Caco-2 (cell line): ENCODE measurements around the gene GDA. TPM values are rescaled to one million over a fixed set of nuclear protein-coding genes. Genes with fewer than 3 reads are reported as not detected.
A peak's percentile ranks its signal among the peaks of the same experiment; 100 is the strongest.

ENCODE experiments used
- BruUV-seq: library from RNA; stranded (reverse); fragments of 400-500 nt; replicated peaks from 2 replicates; lab custom pipeline; 2021; lab: Mats Ljungman, UMichigan
- CTCF ChIA-PET: fragments of 300-600 bp; sonication (Branson Sonifier 250); formaldehyde crosslinking; loops from one replicate; lab custom pipeline; 2022; ENCODE audit warnings: antibody characterized with exemption; lab: Charles Lee
- POLR2A ChIA-PET: fragments of 300-600 bp; sonication (Branson Sonifier 250); formaldehyde crosslinking; loops from one replicate; lab custom pipeline; 2022; ENCODE audit warnings: antibody characterized with exemption; lab: Charles Lee
- DNase-seq, 2 experiments: peaks; one replicate each; pipeline versions ENCODE4 v3.0.0 to v3.0.0-alpha.2; 2020 to 2022
- H3K27me3 ChIP-seq: replicated peaks from 2 replicates; pipeline ENCODE4 v1.6.0; 2011; ENCODE audit warnings: low read length; ENCODE audit not compliant: control insufficient read depth, insufficient read depth
- H3K36me3 ChIP-seq: 2 replicates; pipeline ENCODE4 v1.5.1; 2011; ENCODE audit warnings: low read length; ENCODE audit not compliant: control insufficient read depth, insufficient read depth
- H3K4me1 ChIP-seq: fragments of 250-450 bp; sonication (Bioruptor Pico); 2 replicates; pipeline ENCODE4 v1.5.1; 2020; ENCODE audit warnings: mild to moderate bottlenecking
- H3K4me3 ChIP-seq: 2 replicates; pipeline ENCODE4 v1.5.1; 2011; ENCODE audit warnings: low read depth, mild to moderate bottlenecking, control low read depth, low read length
- H3K9me3 ChIP-seq: fragments of 250-450 bp; sonication (Bioruptor Pico); 2 replicates; pipeline ENCODE4 v1.5.1; 2020; ENCODE audit warnings: mild to moderate bottlenecking, moderate library complexity
- H3K27ac Mint-ChIP-seq: one replicate; pipeline ENCODE4 v1.8.0; 2022; ENCODE audit warnings: mixed read lengths; ENCODE audit not compliant: unreplicated experiment
- H3K27me3 Mint-ChIP-seq: one replicate; pipeline ENCODE4 v1.8.0; 2022; ENCODE audit warnings: mixed read lengths; ENCODE audit not compliant: insufficient read depth, unreplicated experiment
- H3K36me3 Mint-ChIP-seq: one replicate; pipeline ENCODE4 v1.8.0; 2022; ENCODE audit warnings: mild to moderate bottlenecking, mixed read lengths; ENCODE audit not compliant: insufficient read depth, unreplicated experiment
- H3K4me1 Mint-ChIP-seq: one replicate; pipeline ENCODE4 v1.8.0; 2022; ENCODE audit warnings: low read depth, mixed read lengths; ENCODE audit not compliant: unreplicated experiment
- H3K4me3 Mint-ChIP-seq: one replicate; pipeline ENCODE4 v1.8.0; 2022; ENCODE audit warnings: mild to moderate bottlenecking, moderate library complexity, mixed read lengths; ENCODE audit not compliant: unreplicated experiment
- H3K9me3 Mint-ChIP-seq: one replicate; pipeline ENCODE4 v1.8.0; 2022; ENCODE audit warnings: mixed read lengths; ENCODE audit not compliant: unreplicated experiment
- CTCF ChIP-seq, 2 experiments: fragments of 200-600 bp in 1 of 2; IDR thresholded peaks; 1 replicate in 1 of 2; 2 replicates in 1 of 2; pipeline versions ENCODE4 v1.5.1 to v1.8.0; 2011 to 2022; ENCODE audit warnings: antibody characterized with exemption in 1 of 2, control low read depth in 1 of 2, inconsistent platforms in 1 of 2, low read depth in 1 of 2, low read length in 1 of 2, mild to moderate bottlenecking in 1 of 2, moderate library complexity in 1 of 2; ENCODE audit not compliant: insufficient read depth in 1 of 2, severe bottlenecking in 1 of 2, unreplicated experiment in 1 of 2
- intact Hi-C: fragments of 100-400 bp; cut with micrococcal nuclease; formaldehyde crosslinking; loops from one replicate; pipeline ENCODE4 v1.10.0; 2022; ENCODE audit not compliant: unreplicated experiment
- total RNA-seq: library from RNA; stranded (reverse); gene quantifications from 2 replicates; pipeline ENCODE4 v1.2.3, GENCODE V29; 2022

Gene GDA
- total RNA-seq, 1 experiment from 2014 or later: 3.1 TPM

GRCh38 chr9:72128526-72128925 is 20.7 kb upstream of the GDA start:
- H3K36me3 Mint-ChIP-seq: no peaks in the 10 kb centered on the region
- no peaks in the 10 kb centered on the region for H3K4me1 ChIP-seq
- BruUV-seq: no TSS peak

GRCh38 chr9:72129271-72130156 is 19.7 kb upstream of the GDA start:
- Histone ChIP-seq H3K36me3 (no peaks in the 10 kb centered on the region), H3K9me3 (no peaks in the 10 kb centered on the region), H3K4me1 (no peaks in the 10 kb centered on the region), H3K27me3 (no peaks in the 10 kb centered on the region), H3K4me3 (no peak overlapping the region)
- no peaks in the 10 kb centered on the region for H3K9me3 Mint-ChIP-seq
- peak; percentile 5 to 42 for DNase-seq
- no peak overlapping the region for H3K27ac Mint-ChIP-seq
- no peaks in the 10 kb centered on the region for H3K4me1 Mint-ChIP-seq
- CTCF ChIA-PET: no interaction called here
- intact Hi-C loops: no loop called here
- POLR2A ChIA-PET: interaction anchor here (0.8 kb wide), 1 partner anchor 11 kb away, joined by 3 read pairs; no protein-coding TSS in a partner anchor
- no peak for TF ChIP-seq CTCF (IDR thresholded peaks at IDR 0.05; ENCODE audit: insufficient read depth in 1 of 2, low read depth in 1 of 2, low read length in 1 of 2, severe bottlenecking in 1 of 2, unreplicated experiment in 1 of 2)
- H3K4me3 Mint-ChIP-seq: no peak overlapping the region
- no peaks in the 10 kb centered on the region for H3K27me3 Mint-ChIP-seq
- no peaks in the 10 kb centered on the region for H3K36me3 Mint-ChIP-seq
- no TSS peak for BruUV-seq

More at GRCh38 chr9:72128526-72128925, 20.7 kb upstream of the GDA start:
- Histone ChIP-seq H3K9me3 (no peaks in the 10 kb centered on the region), H3K4me3 (no peak overlapping the region), H3K27me3 (no peaks in the 10 kb centered on the region), H3K36me3 (no peaks in the 10 kb centered on the region)
- no peak for DNase-seq
- H3K27ac Mint-ChIP-seq: no peak overlapping the region
- no peak for TF ChIP-seq CTCF (IDR thresholded peaks at IDR 0.05; ENCODE audit: insufficient read depth in 1 of 2, low read depth in 1 of 2, low read length in 1 of 2, severe bottlenecking in 1 of 2, unreplicated experiment in 1 of 2)
- POLR2A ChIA-PET: no interaction called here
- H3K9me3 Mint-ChIP-seq: no peaks in the 10 kb centered on the region
- CTCF ChIA-PET: no interaction called here
- H3K27me3 Mint-ChIP-seq: no peaks in the 10 kb centered on the region
- no peaks in the 10 kb centered on the region for H3K4me1 Mint-ChIP-seq
- no peak overlapping the region for H3K4me3 Mint-ChIP-seq
- intact Hi-C loops: no loop called here

GRCh38 chr9:72130321-72130720 is 18.9 kb upstream of the GDA start:
- intact Hi-C loops: no loop called here
- H3K4me1 Mint-ChIP-seq: no peaks in the 10 kb centered on the region
- POLR2A ChIA-PET: interaction anchor here (0.8 kb wide), 1 partner anchor 10 kb away, joined by 3 read pairs; no protein-coding TSS in a partner anchor
- H3K36me3 Mint-ChIP-seq: no peaks in the 10 kb centered on the region
- H3K9me3 Mint-ChIP-seq: no peaks in the 10 kb centered on the region
- no TSS peak for BruUV-seq
- no peak overlapping the region for H3K4me3 Mint-ChIP-seq
- Histone ChIP-seq H3K4me3 (no peak overlapping the region), H3K9me3 (no peaks in the 10 kb centered on the region), H3K36me3 (no peaks in the 10 kb centered on the region), H3K4me1 (no peaks in the 10 kb centered on the region), H3K27me3 (no peaks in the 10 kb centered on the region)
- CTCF ChIA-PET: no interaction called here
- no peak for DNase-seq
- H3K27ac Mint-ChIP-seq: no peak overlapping the region
- no peak for TF ChIP-seq CTCF (IDR thresholded peaks at IDR 0.05; ENCODE audit: insufficient read depth in 1 of 2, low read depth in 1 of 2, low read length in 1 of 2, severe bottlenecking in 1 of 2, unreplicated experiment in 1 of 2)
- H3K27me3 Mint-ChIP-seq: no peaks in the 10 kb centered on the region
